GM19351 (cell line): ENCODE measurements around the gene TNRC18.
"Not testable (repeated sequence)": the region's sequence is repeated elsewhere in the genome, so short reads cannot be mapped to it uniquely, and the experiment has no call there.

Experiments used
- ATAC-seq: cut with Tn5 transposase; IDR thresholded peaks from one replicate; pipeline ENCODE4 v1.9.1; 2021; ENCODE audit warnings: mild to moderate bottlenecking, moderate library complexity; ENCODE audit not compliant: unreplicated experiment

The TNRC18 gene

GRCh38 chr7:5320802-5321396, 102.7 kb downstream of the TNRC18 start:
- no peak for ATAC-seq

GRCh38 chr7:5320391-5320790, 103.2 kb downstream of the TNRC18 start:
- ATAC-seq: no peak

GRCh38 chr7:5318613-5319012, 105.0 kb downstream of the TNRC18 start:
- not testable (repeated sequence) for ATAC-seq

GRCh38 chr7:5315761-5316160, 107.9 kb downstream of the TNRC18 start:
- no peak for ATAC-seq

- ATAC-seq: no peak
Measured at GRCh38 chr7:5314864-5315263, 108.8 kb downstream of the TNRC18 start.

GRCh38 chr7:5313076-5313885, 110.4 kb downstream of the TNRC18 start:
- not testable (repeated sequence) for ATAC-seq

GRCh38 chr7:5312276-5313070, 111.2 kb downstream of the TNRC18 start:
- ATAC-seq: not testable (repeated sequence)

GRCh38 chr7:5310822-5311405, 112.7 kb downstream of the TNRC18 start:
- no peak for ATAC-seq

- ATAC-seq: no peak
Measured at GRCh38 chr7:5309146-5309545, 114.5 kb downstream of the TNRC18 start.

GRCh38 chr7:5307221-5308142, 116.2 kb downstream of the TNRC18 start:
- not testable (repeated sequence) for ATAC-seq

GRCh38 chr7:5305050-5305449, 118.6 kb downstream of the TNRC18 start:
- not testable (repeated sequence) for ATAC-seq

GRCh38 chr7:5303591-5304505, 119.8 kb downstream of the TNRC18 start:
- ATAC-seq: no peak

- ATAC-seq: no peak
Measured at GRCh38 chr7:5303061-5303460, 120.6 kb downstream of the TNRC18 start.

GRCh38 chr7:5302577-5302976, 121.1 kb downstream of the TNRC18 start:
- no peak for ATAC-seq

- no peak for ATAC-seq
Measured at GRCh38 chr7:5300366-5300765, 123.3 kb downstream of the TNRC18 start.

GRCh38 chr7:5296611-5297226, 126.9 kb downstream of the TNRC18 start:
- no peak for ATAC-seq

GRCh38 chr7:5296015-5296610, 127.5 kb downstream of the TNRC18 start:
- no peak for ATAC-seq
